ACC112 (cell line): Measurements from ENCODE around the gene MTCL1.

Experiments used
- H2AFZ ChIP-seq: fragments of 200-600 bp; sonication (generic); one replicate; pipeline ENCODE4 v1.6.0; 2017; ENCODE audit warnings: antibody characterized with exemption, low read length; ENCODE audit not compliant: unreplicated experiment
- H3K27ac ChIP-seq: fragments of 200-600 bp; sonication (generic); 2 replicates; pipeline ENCODE4 v1.5.1; 2014; ENCODE audit warnings: low read depth, mild to moderate bottlenecking, antibody characterized with exemption, low read length, moderate library complexity
- H3K27me3 ChIP-seq: fragments of 200-600 bp; sonication (generic); 2 replicates; pipeline ENCODE4 v1.6.1; 2014; ENCODE audit warnings: mild to moderate bottlenecking, antibody characterized with exemption, low read length, moderate library complexity, mixed read lengths; ENCODE audit not compliant: insufficient read depth
- H3K36me3 ChIP-seq: fragments of 200-600 bp; sonication (generic); 2 replicates; pipeline ENCODE4 v1.6.1; 2016; ENCODE audit warnings: mild to moderate bottlenecking, antibody characterized with exemption, low read length, moderate library complexity, mixed read lengths; ENCODE audit not compliant: insufficient read depth
- H3K4me1 ChIP-seq: fragments of 200-600 bp; sonication (generic); one replicate; pipeline ENCODE4 v1.6.1; 2016; ENCODE audit warnings: low read length, mixed read lengths; ENCODE audit not compliant: insufficient read depth, unreplicated experiment, control insufficient read depth
- H3K4me3 ChIP-seq: fragments of 200-600 bp; sonication (generic); 2 replicates; pipeline ENCODE4 v1.5.1; 2014; ENCODE audit warnings: mild to moderate bottlenecking, low read depth, low read length
- H3K79me2 ChIP-seq: fragments of 200-600 bp; sonication (generic); one replicate; pipeline ENCODE4 v1.6.0; 2016; ENCODE audit warnings: low read length; ENCODE audit not compliant: control insufficient read depth, unreplicated experiment, insufficient read depth

Gene MTCL1

GRCh38 chr18:8794156-8794933 lies 89.0 kb downstream of the MTCL1 start:
- H3K4me1 ChIP-seq = peaks cover 45% of the 10 kb centered on the region
- H3K4me3 ChIP-seq = peak overlapping the region; percentile 4; the same call in 1 of the 2 replicates
- H3K27me3 ChIP-seq = no peaks in the 10 kb centered on the region
- H3K27ac ChIP-seq = peak overlapping the region; percentile 67
- H3K79me2 ChIP-seq = no peaks in the 10 kb centered on the region
- peaks cover 13% of the 10 kb centered on the region for H3K36me3 ChIP-seq
- H2AFZ ChIP-seq = no peak overlapping the region

GRCh38 chr18:8794934-8795280 lies 89.6 kb downstream of the MTCL1 start:
- H3K4me3 ChIP-seq = peak overlapping the region; percentile 4; the same call in 1 of the 2 replicates
- H3K36me3 ChIP-seq = peaks cover 19% of the 10 kb centered on the region; the same call in 1 of the 2 replicates
- H3K27ac ChIP-seq = peak overlapping the region; percentile 67
- H3K27me3 ChIP-seq = no peaks in the 10 kb centered on the region
- H2AFZ ChIP-seq = no peak overlapping the region
- H3K4me1 ChIP-seq = peaks cover 49% of the 10 kb centered on the region
- H3K79me2 ChIP-seq = no peaks in the 10 kb centered on the region

GRCh38 chr18:8795586-8796325 lies 90.4 kb downstream of the MTCL1 start:
- H3K79me2 ChIP-seq = no peaks in the 10 kb centered on the region
- peaks cover 23% of the 10 kb centered on the region; the same call in 1 of the 2 replicates for H3K36me3 ChIP-seq
- no peak overlapping the region for H3K27ac ChIP-seq
- peaks cover 58% of the 10 kb centered on the region for H3K4me1 ChIP-seq
- H2AFZ ChIP-seq = no peak overlapping the region
- H3K27me3 ChIP-seq = no peaks in the 10 kb centered on the region
- no peak overlapping the region for H3K4me3 ChIP-seq

DNA sequence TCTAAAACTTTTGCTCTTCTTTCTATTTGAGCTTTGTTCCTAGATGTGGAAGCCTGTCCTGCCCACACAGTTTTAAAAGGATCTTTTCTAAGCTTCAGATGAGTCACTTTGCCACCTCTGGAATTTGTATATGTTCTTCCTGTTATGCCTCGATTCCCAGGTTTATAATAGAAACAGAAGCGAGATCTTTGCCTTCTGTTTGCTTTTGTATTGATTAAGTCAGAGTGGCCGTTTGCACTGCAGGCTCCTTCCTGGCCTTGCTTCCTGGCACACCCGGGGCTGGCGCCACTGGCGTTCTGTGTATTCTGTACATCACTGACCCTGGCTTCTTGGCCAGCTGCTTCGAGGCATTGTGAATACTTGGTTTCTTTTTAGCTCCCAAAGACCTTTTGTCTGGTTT lies 91.8 kb downstream of the MTCL1 start:
- peak overlapping the region; percentile 25; the same call in 1 of the 2 replicates for H3K27ac ChIP-seq
- H3K4me1 ChIP-seq = peaks cover 68% of the 10 kb centered on the region
- no peak overlapping the region for H2AFZ ChIP-seq
- no peaks in the 10 kb centered on the region for H3K27me3 ChIP-seq
- H3K36me3 ChIP-seq = peaks cover 26% of the 10 kb centered on the region; the same call in 1 of the 2 replicates
- H3K4me3 ChIP-seq = no peak overlapping the region
- no peaks in the 10 kb centered on the region for H3K79me2 ChIP-seq

GRCh38 chr18:8799001-8799400 lies 93.6 kb downstream of the MTCL1 start:
- H3K4me1 ChIP-seq = peaks cover 62% of the 10 kb centered on the region
- H3K27ac ChIP-seq = no peak overlapping the region
- H3K79me2 ChIP-seq = no peaks in the 10 kb centered on the region
- H3K4me3 ChIP-seq = no peak overlapping the region
- H2AFZ ChIP-seq = no peak overlapping the region
- H3K36me3 ChIP-seq = peaks cover 34% of the 10 kb centered on the region; the same call in 1 of the 2 replicates
- H3K27me3 ChIP-seq = no peaks in the 10 kb centered on the region

DNA sequence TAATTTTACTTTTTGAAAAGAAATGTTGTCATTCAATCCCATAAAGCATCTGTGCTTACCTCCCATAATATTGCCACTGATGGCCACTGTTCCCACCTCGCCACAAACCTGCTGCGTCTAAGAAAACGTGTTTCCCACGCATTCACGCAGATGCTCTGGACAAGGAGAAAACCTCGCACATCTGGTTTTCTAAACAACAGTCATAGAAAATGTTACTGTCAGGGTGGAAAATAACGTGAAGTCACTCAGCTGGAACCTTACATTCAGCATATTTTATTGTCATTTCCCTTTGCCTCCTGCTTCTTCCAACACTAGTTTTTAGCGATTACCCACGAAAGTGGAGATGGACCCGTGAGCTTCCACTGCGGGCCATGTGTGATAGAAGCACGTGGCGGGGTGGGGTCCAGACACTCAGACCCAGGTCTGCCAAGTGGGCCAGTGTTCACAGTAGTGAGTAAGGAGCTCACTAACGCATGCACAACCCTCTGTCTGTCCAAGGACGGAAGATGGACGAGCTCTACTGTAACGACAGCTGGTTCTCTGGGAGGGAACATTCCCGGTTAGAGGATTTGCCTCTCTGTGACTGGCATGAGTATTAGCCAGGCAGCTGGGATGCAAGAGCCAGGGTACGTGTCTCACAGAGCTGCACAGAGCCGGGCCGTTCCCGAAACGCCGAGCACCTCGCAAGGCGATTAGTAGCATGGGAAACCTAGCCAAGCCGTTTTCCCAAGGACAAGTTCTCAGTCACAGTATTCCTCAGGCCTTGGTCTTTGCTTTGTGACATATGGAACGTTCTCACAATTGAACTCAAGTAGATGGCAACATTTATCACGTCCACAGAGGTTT lies 94.5 kb downstream of the MTCL1 start:
- peak overlapping the region; percentile 39; the same call in 1 of the 2 replicates for H3K4me3 ChIP-seq
- H3K79me2 ChIP-seq = no peaks in the 10 kb centered on the region
- H3K4me1 ChIP-seq = peaks cover 54% of the 10 kb centered on the region
- peak overlapping the region; percentile 83 for H3K27ac ChIP-seq
- H3K27me3 ChIP-seq = no peaks in the 10 kb centered on the region
- peak overlapping the region; percentile 43 for H2AFZ ChIP-seq
- peaks cover 34% of the 10 kb centered on the region; the same call in 1 of the 2 replicates for H3K36me3 ChIP-seq

GRCh38 chr18:8800445-8800844 lies 95.1 kb downstream of the MTCL1 start:
- Histone ChIP-seq H3K4me1 (peaks cover 47% of the 10 kb centered on the region), H3K27me3 (no peaks in the 10 kb centered on the region), H3K4me3 (peak overlapping the region; percentile 39; the same call in 1 of the 2 replicates), H3K79me2 (no peaks in the 10 kb centered on the region), H3K36me3 (peaks cover 34% of the 10 kb centered on the region; the same call in 1 of the 2 replicates), H2AFZ (peak overlapping the region; percentile 43), H3K27ac (peak overlapping the region; percentile 83)

- H3K27me3 ChIP-seq = no peaks in the 10 kb centered on the region
- peaks cover 43% of the 10 kb centered on the region for H3K4me1 ChIP-seq
- peak overlapping the region; percentile 83 for H3K27ac ChIP-seq
- H3K4me3 ChIP-seq = peak overlapping the region; percentile 39; the same call in 1 of the 2 replicates
- H2AFZ ChIP-seq = no peak overlapping the region
- H3K36me3 ChIP-seq = peaks cover 34% of the 10 kb centered on the region; the same call in 1 of the 2 replicates
- no peaks in the 10 kb centered on the region for H3K79me2 ChIP-seq
Measured at GRCh38 chr18:8800876-8801262, 95.5 kb downstream of the MTCL1 start.

DNA sequence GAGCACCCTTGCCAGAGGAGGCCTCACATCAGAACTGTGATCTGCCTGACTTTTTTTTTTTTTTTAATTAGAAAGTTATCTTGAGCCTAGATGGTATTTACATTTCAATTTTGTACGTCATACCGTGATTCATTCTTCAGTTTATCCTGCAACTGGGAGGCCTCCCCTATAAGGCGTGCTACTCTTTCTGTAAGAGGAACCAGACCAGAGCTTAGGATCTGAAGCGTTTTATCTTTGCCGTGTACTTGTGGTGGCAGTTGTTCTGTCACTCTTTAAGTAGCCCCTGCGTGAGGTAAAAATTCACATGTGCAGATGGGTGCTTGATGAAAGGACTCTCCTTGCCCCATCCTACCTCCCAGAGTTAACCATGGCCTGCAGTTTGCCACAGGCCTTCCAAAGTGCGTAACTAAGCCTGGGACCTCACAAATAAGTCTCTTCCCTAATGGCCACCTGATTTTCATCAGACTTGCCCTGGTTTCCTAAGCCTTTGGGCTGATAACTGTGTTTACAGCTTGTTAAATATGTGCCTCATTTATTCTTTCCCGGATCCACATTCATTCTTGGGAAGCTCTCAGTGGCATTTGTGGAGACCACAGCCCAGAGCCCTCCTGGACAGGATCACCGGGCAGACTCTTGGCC lies 96.0 kb downstream of the MTCL1 start:
- Histone ChIP-seq H3K27ac (peak overlapping the region; percentile 83), H3K27me3 (no peaks in the 10 kb centered on the region), H3K36me3 (peaks cover 34% of the 10 kb centered on the region; the same call in 1 of the 2 replicates), H3K4me1 (peaks cover 38% of the 10 kb centered on the region), H2AFZ (no peak overlapping the region), H3K79me2 (no peaks in the 10 kb centered on the region), H3K4me3 (no peak overlapping the region)
